HCT116 (cell line): ENCODE data around the gene RPL29. TPM values are rescaled to one million over a fixed set of nuclear protein-coding genes. Genes with fewer than 3 reads are reported as not detected.

Experiments used
- ATAC-seq: fragments of 200-7000 bp; cut with Tn5 transposase; 2 replicates; pipeline ENCODE4 v1.9.1; 2020; ENCODE audit warnings: mild to moderate bottlenecking, moderate library complexity
- BruUV-seq: library from RNA; stranded (reverse); fragments of 400-500 nt; replicated peaks from 2 replicates; lab custom pipeline; 2021; lab: Mats Ljungman, UMichigan
- CTCF ChIA-PET: fragments of 300-600 bp; sonication (Branson Sonifier 250); formaldehyde crosslinking; loops from one replicate; lab custom pipeline; 2021; ENCODE audit warnings: antibody characterized with exemption; lab: Charles Lee
- POLR2A ChIA-PET: fragments of 300-600, 350-600 bp; sonication (Branson Sonifier 250); formaldehyde crosslinking; loops from one replicate; lab custom pipeline; 2021; ENCODE audit warnings: antibody characterized with exemption; lab: Charles Lee
- RAD21 ChIA-PET, 2 experiments: fragments of 300-600 bp; sonication (Branson Sonifier 250); formaldehyde crosslinking; loops; one replicate each; lab custom pipeline; 2023; ENCODE audit warnings: low total read pairs in 2 of 2; ENCODE audit not compliant: uncharacterized antibody in 2 of 2, unreplicated experiment in 2 of 2, low non-redundant PET in 1 of 2; lab: Charles Lee
- DNase-seq: peaks from one replicate; pipeline ENCODE4 v3.0.0-alpha.2; 2010; ENCODE audit warnings: low read depth, low spot score
- H2AFZ ChIP-seq: fragments of 200-600 bp; shearing (Covaris generic), sonication (generic); 2 replicates; pipeline ENCODE4 v1.6.1; 2017; ENCODE audit warnings: low read depth, mixed run types, mixed read lengths, antibody characterized with exemption, low read length; ENCODE audit not compliant: poor library complexity, severe bottlenecking
- H3K27ac ChIP-seq: 2 replicates; pipeline ENCODE4 v1.5.1; 2012; ENCODE audit warnings: low read depth, low read length
- H3K27me3 ChIP-seq: fragments of 200-600 bp; sonication (generic); 2 replicates; pipeline ENCODE4 v1.6.1; 2016; ENCODE audit warnings: mixed run types, low read length, mixed read lengths; ENCODE audit not compliant: insufficient read depth
- H3K36me3 ChIP-seq, 2 experiments: fragments of 200-500 bp in 1 of 2; fragments of 200-600 bp in 1 of 2; sonication (Bioruptor generic) in 1 of 2; sonication (generic) in 1 of 2; 2 replicates each; pipeline versions ENCODE4 v1.5.1 to v1.6.1; 2014 to 2016; ENCODE audit warnings: low read length in 2 of 2, inconsistent platforms in 1 of 2, mixed read lengths in 1 of 2, mixed run types in 1 of 2; ENCODE audit not compliant: insufficient read depth in 2 of 2, control insufficient read depth in 1 of 2
- H3K4me1 ChIP-seq, 2 experiments: fragments of 200-600 bp in 1 of 2; sonication (generic) in 1 of 2; 2 replicates each; pipeline versions ENCODE4 v1.5.1 to v1.6.1; 2012 to 2017; ENCODE audit warnings: low read length in 2 of 2, inconsistent platforms in 1 of 2, mild to moderate bottlenecking in 1 of 2, mixed read lengths in 1 of 2, mixed run types in 1 of 2, moderate library complexity in 1 of 2; ENCODE audit not compliant: insufficient read depth in 2 of 2, control insufficient read depth in 1 of 2
- H3K4me2 ChIP-seq: fragments of 200-600 bp; sonication (generic); 2 replicates; pipeline ENCODE4 v1.6.1; 2017; ENCODE audit warnings: mixed run types, low read length, mixed read lengths
- H3K4me3 ChIP-seq, 2 experiments: fragments of 200-600 bp in 1 of 2; sonication (generic) in 1 of 2; replicated peaks in 1 of 2; 2 replicates each; pipeline ENCODE4 v1.5.1; 2011 to 2016; ENCODE audit warnings: low read length in 2 of 2, control low read depth in 1 of 2, low read depth in 1 of 2, mild to moderate bottlenecking in 1 of 2, mixed read lengths in 1 of 2, mixed run types in 1 of 2
- H3K79me2 ChIP-seq: fragments of 200-600 bp; sonication (generic); 2 replicates; pipeline ENCODE4 v1.6.1; 2017; ENCODE audit warnings: mild to moderate bottlenecking, mixed run types, low read length, moderate library complexity, mixed read lengths; ENCODE audit not compliant: insufficient read depth
- H3K9ac ChIP-seq: fragments of 200-600 bp; sonication (generic); 2 replicates; pipeline ENCODE4 v1.6.1; 2016; ENCODE audit warnings: low read length, mixed read lengths
- H3K9me2 ChIP-seq: fragments of 200-600 bp; sonication (generic), shearing (Covaris generic); 2 replicates; pipeline ENCODE4 v1.6.1; 2017; ENCODE audit warnings: mixed run types, mild to moderate bottlenecking, moderate library complexity; ENCODE audit not compliant: insufficient read depth
- H3K9me3 ChIP-seq, 2 experiments: fragments of 200-500 bp in 1 of 2; fragments of 200-600 bp in 1 of 2; sonication (Bioruptor generic) in 1 of 2; sonication (generic) in 1 of 2; 2 replicates each; pipeline ENCODE4 v1.6.1; 2014 to 2017; ENCODE audit warnings: low read length in 2 of 2, mixed read lengths in 2 of 2, inconsistent platforms in 1 of 2, low read depth in 1 of 2, mild to moderate bottlenecking in 1 of 2, mixed run types in 1 of 2, moderate library complexity in 1 of 2; ENCODE audit not compliant: control insufficient read depth in 1 of 2, insufficient read depth in 1 of 2
- H4K20me1 ChIP-seq: fragments of 200-600 bp; sonication (generic), shearing (Covaris generic); 2 replicates; pipeline ENCODE4 v1.6.1; 2017; ENCODE audit warnings: mixed run types, mild to moderate bottlenecking, moderate library complexity; ENCODE audit not compliant: insufficient read depth
- CEBPB ChIP-seq: IDR thresholded peaks from 2 replicates; pipeline ENCODE4 v1.6.1; 2012; ENCODE audit warnings: low read depth
- EGR1 ChIP-seq: IDR thresholded peaks from 2 replicates; pipeline ENCODE4 v1.6.1; 2012; ENCODE audit warnings: low read depth
- ELF1 ChIP-seq: IDR thresholded peaks from 2 replicates; pipeline ENCODE4 v1.6.1; 2012; ENCODE audit warnings: low read depth, borderline replicate concordance
- EZH2 ChIP-seq: fragments of 200-600 bp; sonication (generic); IDR thresholded peaks from 2 replicates; pipeline ENCODE4 v1.6.1; 2017; ENCODE audit warnings: antibody characterized with exemption, mixed run types
- EZH2phosphoT487 ChIP-seq: fragments of 200-600 bp; IDR thresholded peaks from 2 replicates; pipeline ENCODE4 v1.6.1; 2018; ENCODE audit warnings: antibody characterized with exemption, borderline replicate concordance
- JUND ChIP-seq: IDR thresholded peaks from 2 replicates; pipeline ENCODE4 v1.6.1; 2012
- RAD21 ChIP-seq: IDR thresholded peaks from 2 replicates; pipeline ENCODE4 v1.6.1; 2012; ENCODE audit warnings: low read depth, mild to moderate bottlenecking
- REST ChIP-seq: IDR thresholded peaks from 2 replicates; pipeline ENCODE4 v1.6.1; 2012; ENCODE audit warnings: low read depth
- SIN3A ChIP-seq: IDR thresholded peaks from 2 replicates; pipeline ENCODE4 v1.6.1; 2012; ENCODE audit warnings: low read depth
- SRF ChIP-seq: IDR thresholded peaks from 2 replicates; pipeline ENCODE4 v1.6.1; 2012; ENCODE audit warnings: low read depth
- ZBTB33 ChIP-seq: IDR thresholded peaks from 2 replicates; pipeline ENCODE4 v1.6.1; 2011; ENCODE audit warnings: mild to moderate bottlenecking, low read length, moderate library complexity; ENCODE audit not compliant: insufficient replicate concordance; ENCODE audit errors: extremely low read depth
- ZFX ChIP-seq: fragments of 450-650 bp; IDR thresholded peaks from 2 replicates; pipeline ENCODE4 v1.6.1; 2017
- intact Hi-C: fragments of 100-400 bp; cut with micrococcal nuclease; formaldehyde crosslinking; loops from 2 replicates; pipeline ENCODE4 v1.10.0; 2022
- total RNA-seq: library from RNA; stranded (reverse); gene quantifications from one replicate; pipeline ENCODE4 v1.2.1, GENCODE V29; 2021; ENCODE audit not compliant: unreplicated experiment
- TF ChIP-seq, protein P1 (sequence below), 3 experiments: fragments of 200-600 bp in 1 of 3; sonication (generic) in 1 of 3; IDR thresholded peaks in 2 of 3; conservative IDR thresholded peaks in 1 of 3; 2 replicates each; pipeline ENCODE4 v1.5.1; 2012 to 2017; ENCODE audit warnings: low read depth in 2 of 3, low read length in 2 of 3, antibody characterized with exemption in 1 of 3, borderline replicate concordance in 1 of 3, control low read depth in 1 of 3, mild to moderate bottlenecking in 1 of 3, mixed read lengths in 1 of 3, mixed run types in 1 of 3, moderate library complexity in 1 of 3; ENCODE audit not compliant: insufficient read depth in 1 of 3

RPL29 gene
- total RNA-seq, 1 experiment from 2014 or later, result 1,880 TPM

GRCh38 chr3:51986010-51986947, 9.4 kb downstream of the RPL29 start:
- H4K20me1 ChIP-seq, result no peaks in the 10 kb centered on the region
- intact Hi-C loops, result no loop called here
- no peak overlapping the region for H3K9ac ChIP-seq
- peaks cover 20 to 54% of the 10 kb centered on the region in 2 experiments for H3K4me1 ChIP-seq
- H3K36me3 ChIP-seq, result no peaks in the 10 kb centered on the region
- DNase-seq, result no peak
- POLR2A ChIA-PET, result interaction anchor here (1.3 kb wide), 1 partner anchor 10 kb away, joined by 3 read pairs; the partner anchor contains the start of gene RPL29
- no peak for ATAC-seq
- RAD21 ChIA-PET, result no interaction called here
- H3K4me3 ChIP-seq, result no peak overlapping the region
- peak overlapping the region; percentile 41 for H3K4me2 ChIP-seq
- no peak overlapping the region for H2AFZ ChIP-seq
- no peaks in the 10 kb centered on the region for H3K27me3 ChIP-seq
- H3K9me2 ChIP-seq, result no peaks in the 10 kb centered on the region
- no peak overlapping the region for H3K27ac ChIP-seq
- peaks cover 3% of the 10 kb centered on the region for H3K79me2 ChIP-seq
- TF ChIP-seq, protein P1, sequence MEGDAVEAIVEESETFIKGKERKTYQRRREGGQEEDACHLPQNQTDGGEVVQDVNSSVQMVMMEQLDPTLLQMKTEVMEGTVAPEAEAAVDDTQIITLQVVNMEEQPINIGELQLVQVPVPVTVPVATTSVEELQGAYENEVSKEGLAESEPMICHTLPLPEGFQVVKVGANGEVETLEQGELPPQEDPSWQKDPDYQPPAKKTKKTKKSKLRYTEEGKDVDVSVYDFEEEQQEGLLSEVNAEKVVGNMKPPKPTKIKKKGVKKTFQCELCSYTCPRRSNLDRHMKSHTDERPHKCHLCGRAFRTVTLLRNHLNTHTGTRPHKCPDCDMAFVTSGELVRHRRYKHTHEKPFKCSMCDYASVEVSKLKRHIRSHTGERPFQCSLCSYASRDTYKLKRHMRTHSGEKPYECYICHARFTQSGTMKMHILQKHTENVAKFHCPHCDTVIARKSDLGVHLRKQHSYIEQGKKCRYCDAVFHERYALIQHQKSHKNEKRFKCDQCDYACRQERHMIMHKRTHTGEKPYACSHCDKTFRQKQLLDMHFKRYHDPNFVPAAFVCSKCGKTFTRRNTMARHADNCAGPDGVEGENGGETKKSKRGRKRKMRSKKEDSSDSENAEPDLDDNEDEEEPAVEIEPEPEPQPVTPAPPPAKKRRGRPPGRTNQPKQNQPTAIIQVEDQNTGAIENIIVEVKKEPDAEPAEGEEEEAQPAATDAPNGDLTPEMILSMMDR (IDR thresholded peaks at IDR 0.05 in 2 of 3, conservative IDR thresholded peaks at IDR 0.05 in 1 of 3; ENCODE audit: borderline replicate concordance in 1 of 3, insufficient read depth in 1 of 3, low read depth in 2 of 3, low read length in 2 of 3), result no peak
- no peak for TF ChIP-seq SRF
- TF ChIP-seq CEBPB, result no peak
- no peak for TF ChIP-seq REST
- TF ChIP-seq EZH2, result no peak
- TF ChIP-seq RAD21, result no peak
- no peak for TF ChIP-seq ELF1
- no peak for TF ChIP-seq JUND
- no peak for TF ChIP-seq SIN3A
- no peak for TF ChIP-seq EZH2phosphoT487
- TF ChIP-seq ZBTB33, result no peak
- TF ChIP-seq EGR1, result no peak
- TF ChIP-seq ZFX, result no peak
- no peaks in the 10 kb centered on the region for H3K9me3 ChIP-seq
- no TSS peak for BruUV-seq
- CTCF ChIA-PET, result interaction anchor here (0.6 kb wide), 1 partner anchor 12 kb away, joined by 3 read pairs; the partner anchor contains the start of gene ABHD14B
